GM21360 (cell line): ENCODE measurements around the gene ZSCAN31.

Source experiments
- ATAC-seq: cut with Tn5 transposase; IDR thresholded peaks from one replicate; pipeline ENCODE4 v1.9.1; 2021; ENCODE audit warnings: mild to moderate bottlenecking, moderate library complexity; ENCODE audit not compliant: unreplicated experiment

The ZSCAN31 gene

DNA sequence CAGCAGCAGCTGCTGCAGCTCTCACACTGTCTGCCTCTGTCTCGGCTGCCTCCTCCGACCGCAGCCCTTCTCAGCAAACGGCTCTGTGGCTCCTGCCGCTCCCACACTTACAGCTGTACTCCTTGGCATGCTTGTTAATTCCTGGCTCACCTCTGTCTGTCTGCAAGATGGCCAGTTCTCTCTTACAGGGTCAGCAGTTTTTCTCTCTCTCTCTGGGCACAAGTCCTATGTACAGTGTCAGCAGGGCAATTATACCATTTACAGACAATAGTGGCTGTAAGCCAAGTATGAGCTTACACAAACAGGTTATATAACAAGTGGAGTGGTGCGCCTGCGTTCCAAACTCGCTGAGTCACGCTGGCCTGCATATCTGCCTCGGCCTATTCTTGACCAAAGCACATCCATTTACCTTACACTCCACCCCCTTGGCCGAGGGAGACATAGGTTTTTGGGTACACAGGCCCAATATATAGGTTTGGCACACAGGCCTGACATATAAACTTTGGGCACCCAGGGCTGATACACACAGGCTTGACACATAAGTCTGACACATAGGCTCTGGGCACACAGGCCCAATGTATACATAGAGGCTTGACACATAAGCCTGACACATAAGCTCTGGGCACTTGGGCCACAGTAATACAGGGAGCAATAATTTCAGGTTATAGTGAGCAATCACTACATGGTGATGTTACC lies 18.2 kb upstream of the ZSCAN31 start:
- ATAC-seq, result no peak

DNA sequence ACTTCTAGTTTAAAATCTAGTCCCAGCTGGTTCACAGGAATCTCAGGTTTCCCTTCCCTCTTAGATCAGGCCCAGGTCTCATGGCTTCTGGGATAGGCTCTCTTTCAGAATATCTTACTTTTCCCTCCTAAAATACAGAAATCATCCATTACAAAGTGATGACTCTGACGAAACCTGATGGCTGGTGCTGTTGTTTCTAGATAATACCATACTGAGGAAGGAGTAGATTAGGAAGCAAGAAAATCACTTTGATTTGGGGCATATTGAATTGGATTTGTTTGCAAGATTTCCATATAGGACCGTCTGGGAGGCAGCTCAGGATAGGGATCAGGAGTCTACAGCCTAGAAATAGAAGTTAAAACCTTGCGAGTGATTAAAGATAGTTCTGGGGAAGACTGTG lies 17.4 kb upstream of the ZSCAN31 start:
- no peak for ATAC-seq

DNA sequence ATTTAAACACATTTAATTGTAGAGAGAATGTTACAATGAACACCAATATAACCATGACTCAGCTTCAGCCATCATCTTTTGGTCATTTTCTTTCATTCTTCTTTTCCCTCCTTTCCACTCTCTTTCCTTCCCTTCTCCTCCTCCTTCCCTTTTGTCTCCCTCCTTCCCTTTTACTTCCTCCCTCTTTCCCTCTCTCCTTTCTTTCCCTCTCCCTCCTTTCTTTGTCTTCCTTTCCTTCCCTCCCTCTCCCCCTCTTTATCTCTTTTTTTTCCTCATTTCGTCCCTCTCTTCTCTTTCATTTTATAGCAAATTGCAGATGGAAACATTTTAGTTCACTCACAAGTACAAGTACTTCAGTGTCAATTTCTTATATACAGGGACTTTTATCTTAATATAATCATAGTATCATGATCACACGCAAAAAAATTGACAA lies 15.6 kb upstream of the ZSCAN31 start:
- no peak for ATAC-seq

DNA sequence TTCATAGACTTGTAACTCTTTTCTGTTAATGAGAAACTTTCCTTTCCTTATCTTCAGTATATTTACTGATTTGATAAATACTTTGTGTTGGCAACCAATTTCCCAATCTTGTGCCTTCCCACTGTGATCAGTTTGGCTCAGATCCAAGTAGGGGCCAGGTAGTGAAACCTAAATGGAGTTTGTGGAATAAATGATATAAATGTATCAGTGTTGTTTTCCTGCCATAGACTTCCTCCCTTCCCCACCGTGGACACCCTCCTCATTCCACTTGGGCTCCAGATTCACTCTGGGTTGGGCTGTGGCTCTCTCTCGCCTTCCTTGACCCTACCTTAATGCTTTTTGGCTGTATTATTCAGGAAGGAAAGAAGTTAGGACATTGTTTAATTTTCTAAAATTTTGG lies 15.1 kb upstream of the ZSCAN31 start:
- ATAC-seq, result no peak

DNA sequence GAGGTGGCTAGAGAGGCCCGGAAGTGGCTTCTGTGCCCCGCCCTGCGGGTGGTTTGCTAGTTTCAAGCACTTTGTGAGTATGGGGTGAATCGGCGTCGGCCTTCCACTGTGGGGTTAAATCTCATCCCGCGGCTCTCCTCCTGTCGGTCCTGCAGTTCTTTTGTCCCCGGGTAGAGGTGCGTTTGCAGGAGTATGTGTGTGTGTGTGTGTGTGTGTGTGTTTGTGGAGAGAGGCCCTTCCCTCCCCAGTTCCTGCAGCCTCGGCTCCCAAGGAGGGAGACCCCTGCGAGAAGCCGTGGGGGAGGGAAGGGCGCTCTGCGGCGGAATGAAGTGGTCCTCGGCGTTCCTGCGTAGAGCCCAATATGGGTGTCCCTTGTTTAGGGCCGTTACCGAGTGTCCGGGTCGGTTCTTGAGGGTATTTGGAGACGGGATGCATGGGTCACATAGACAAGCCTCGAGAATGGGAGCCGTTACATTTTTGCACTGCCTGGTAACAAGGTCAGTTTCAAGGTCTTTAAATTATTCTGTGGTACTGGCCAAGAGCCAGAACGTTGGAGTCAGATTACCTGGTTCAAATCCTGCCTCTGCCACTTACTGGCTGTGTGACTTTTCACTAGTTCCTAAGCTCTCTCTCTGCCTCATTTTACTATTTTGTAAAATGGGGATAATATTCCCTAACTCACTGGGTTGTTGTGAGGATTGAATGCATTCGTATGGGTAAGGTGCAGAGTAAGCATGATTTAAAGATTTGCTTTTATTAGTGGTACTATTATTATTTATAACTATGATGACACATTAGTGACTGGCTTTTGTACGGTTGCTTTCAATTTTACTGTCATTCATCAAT lies 14.2 kb upstream of the ZSCAN31 start, which contains the start of gene ZKSCAN3:
TSS of gene ZKSCAN3 (plus strand) at position 56 of the 846 bp plus-strand sequence. CDS start 9,640 bp downstream, outside the sequence.
- peak; percentile 89 for ATAC-seq

DNA sequence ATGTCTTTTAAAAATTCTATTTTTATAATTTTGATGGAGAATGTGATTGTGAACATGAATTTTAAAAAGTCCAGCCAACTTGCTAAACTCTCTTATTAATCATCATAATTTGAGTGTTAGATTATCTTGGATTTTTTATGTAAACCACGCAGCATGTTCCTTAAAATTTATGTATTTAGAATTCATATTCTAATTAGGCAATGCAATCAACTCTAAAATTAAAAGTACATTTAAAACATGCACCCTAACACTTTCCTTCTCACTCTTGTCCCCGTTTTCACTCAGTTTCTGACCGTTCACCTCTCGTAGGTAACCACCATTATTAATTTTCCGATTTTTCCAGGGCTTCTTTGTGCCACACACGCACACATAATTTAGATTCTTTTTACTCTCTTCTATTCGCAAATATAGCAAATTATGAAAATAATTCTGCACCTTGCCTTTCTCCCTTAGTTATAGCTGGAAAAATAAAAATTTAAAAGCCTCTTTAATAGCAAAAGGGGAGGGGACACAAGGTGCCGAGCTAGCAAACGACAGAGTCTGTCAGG lies 13.5 kb upstream of the ZSCAN31 start:
- no peak for ATAC-seq

DNA sequence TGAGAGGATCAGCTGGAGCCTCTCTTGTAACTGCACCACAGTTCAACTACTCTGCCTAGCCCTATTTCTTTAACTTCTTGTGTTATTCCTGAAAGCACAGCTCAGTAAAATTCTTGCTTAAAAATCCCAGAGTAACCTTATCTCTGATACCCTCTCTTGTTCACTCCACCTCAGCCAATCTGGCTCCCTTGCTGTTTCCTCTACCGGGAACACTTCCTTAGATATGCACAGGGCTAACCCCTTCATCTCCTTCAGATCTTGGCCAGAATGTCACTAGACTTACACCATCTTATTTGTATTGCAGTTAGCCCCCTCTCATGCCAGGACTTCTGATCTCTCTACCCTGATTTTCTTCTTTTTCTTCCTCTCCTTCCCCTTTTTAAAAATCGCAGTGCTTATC lies 11.2 kb upstream of the ZSCAN31 start:
- no peak for ATAC-seq

DNA sequence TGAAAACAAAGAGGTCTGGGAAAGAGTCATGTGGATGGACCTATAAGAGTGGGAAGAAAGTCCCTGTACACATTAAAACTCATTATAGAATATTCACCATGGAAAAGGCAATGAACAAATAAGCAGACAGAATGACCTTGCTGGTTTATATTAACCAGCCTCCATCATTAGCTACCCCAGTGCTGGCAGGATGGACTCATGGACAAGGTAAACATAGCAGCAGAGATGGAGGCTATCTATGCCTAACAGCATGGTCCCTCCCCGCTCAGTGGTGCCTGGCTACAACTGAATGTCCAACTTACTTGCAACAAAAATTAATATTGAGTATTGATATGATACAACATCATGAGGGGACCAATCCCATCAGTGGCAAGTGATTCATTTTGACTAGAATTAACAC lies 9.3 kb upstream of the ZSCAN31 start:
- no peak for ATAC-seq

DNA sequence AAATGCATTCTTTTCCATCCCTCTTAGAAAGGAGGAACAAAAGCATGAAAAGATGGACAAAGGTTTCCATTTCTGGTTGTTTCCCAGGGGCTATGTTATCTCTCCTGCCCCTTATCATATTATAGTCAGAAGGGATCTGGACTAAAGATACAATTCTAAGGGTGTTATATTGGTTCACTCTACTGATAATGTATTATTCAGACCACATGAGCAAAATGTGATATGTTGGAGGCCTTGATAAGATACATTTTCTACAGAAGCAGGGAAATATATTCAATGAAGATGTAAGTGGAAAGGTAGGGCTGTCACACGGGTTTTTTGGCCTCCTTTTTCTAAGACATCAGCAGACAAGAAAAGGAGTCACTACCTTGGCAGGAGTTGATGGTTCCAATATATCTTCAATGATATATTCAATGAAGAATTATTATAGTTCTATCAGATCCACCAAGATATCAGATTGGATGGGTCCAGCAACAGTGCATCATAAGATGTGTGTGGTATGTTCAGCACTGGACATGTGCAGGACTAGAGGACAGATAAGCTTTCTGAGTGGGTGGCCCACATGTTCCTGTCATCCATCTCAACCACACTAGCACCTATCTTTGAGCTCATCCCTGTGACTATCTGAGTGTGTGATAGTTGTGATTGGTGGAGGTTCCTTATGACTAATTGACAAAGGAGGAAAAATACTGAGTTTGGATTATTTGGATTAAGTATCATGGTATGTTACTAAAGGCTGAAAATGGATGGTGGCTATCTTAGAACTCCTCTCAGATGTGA lies 8.1 kb upstream of the ZSCAN31 start:
- no peak for ATAC-seq

DNA sequence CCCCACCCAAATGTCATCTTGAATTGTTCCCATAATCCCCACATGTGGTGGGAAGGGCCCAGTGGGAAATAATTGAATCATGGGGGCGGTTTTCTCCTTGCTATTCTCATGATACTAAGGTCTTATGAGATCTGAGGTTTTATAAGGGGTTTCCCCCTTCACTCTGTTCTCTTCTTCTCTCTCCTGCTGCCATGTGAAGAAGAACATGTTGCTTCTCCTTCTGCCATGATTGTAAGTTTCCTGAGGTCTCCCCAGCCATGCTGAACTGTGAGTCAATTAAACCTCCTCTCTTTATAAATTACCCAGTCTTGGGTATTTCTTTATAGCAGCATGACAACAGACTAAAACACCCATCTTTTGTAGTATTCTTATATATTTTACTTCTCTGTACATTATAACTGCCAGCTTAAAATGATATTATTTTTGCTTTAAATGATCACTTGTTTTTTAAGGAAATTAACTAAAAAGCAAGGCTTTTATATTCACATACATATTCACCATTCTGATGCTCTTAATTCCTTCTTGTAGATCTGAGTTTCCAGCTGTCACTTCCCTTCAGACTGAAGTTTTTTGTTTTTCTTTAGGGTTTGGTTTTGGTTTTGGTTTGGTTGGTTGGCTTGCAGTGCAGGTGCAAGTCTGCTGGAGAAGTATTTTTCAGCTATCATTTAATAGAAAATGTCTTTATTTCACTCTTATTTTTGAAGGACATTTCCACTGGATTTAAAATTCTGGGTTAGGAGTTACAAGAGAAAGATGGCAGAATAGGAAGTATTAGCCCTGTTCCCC lies 4.6 kb upstream of the ZSCAN31 start:
- no peak for ATAC-seq

DNA sequence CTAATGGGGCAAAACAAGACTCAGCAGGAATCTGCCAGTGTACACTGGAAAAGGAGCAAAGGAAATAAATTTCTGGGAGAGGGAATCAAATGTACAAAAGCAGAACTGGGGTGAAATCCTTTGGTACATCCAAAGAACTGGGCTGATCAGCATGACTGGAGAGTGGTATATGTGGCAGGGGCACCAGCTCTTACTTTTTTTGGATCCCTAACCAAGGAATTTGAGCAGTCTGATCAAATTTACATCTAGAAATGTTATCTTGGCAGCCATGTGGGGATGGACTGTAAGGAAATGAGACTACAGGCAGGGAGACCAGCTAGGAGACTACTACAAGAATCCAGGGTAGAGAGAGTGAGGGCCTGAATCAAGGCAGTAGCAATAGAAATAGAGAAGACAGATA lies 1.2 kb upstream of the ZSCAN31 start:
- ATAC-seq, result no peak

DNA sequence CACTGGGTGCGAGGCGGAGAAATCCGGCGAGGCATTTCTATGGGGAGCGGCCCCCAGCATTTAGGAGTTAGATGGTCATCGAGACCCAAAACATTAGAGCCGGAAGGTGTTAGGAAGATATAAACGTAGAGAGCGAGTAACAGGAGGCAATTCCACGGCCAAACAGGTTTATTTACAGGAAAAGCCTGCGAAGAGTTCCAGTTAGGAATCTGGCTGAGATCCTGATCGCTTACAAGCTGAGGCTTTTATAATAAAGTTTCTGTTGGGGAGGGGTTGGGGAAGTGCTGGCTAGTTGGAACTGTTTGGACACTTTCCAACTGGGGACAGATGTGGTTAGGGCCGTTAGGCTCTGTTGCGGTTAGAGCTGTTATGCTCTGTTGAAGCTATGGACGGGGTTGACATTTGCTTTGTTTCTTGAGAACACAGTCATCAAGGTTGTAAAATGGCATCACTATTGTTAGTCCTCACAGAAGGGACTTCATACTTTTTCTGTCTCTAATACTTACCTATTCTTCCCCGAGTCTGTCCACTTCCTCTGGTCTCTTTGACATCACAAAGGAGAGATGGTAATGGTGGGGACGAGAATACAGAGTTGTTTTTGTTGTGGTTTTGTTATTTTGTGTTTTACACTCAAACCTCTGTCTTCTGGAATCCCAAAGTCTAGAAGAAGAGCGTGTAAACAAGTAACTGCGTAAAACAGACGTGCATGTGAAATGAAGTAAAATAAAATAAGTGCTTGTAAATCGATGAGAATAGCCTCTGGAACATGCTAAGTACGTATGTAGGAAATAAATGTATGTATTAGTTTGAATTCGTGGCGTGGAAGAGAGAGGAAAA lies 554 bp upstream of the ZSCAN31 start:
- ATAC-seq, result peak; percentile 41

DNA sequence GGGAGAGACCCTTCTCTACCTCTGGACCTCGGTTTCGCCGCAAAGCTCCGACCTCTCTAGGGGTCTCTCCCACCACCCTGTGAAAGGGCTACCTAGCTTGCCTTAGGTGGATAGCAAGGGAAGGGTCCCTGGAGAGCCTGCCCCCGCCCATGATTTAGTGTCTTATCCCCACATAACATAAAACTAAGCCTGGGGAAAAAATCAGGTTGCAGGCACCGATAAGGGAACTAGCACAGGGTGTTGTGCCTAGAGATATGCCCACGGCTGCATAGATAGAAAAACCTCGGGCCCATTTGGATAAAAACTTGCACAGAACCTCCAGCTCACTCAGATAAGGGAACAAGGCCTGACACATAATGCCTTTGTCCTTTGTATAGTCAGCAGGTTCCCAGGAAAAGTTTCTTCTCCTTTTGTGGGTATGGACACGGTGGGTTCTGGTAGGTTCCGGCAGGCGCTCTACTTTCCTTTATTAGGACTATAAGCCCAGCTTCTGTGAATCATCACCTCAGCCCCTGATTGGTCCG lies 846 bp downstream of the ZSCAN31 start:
- ATAC-seq, result no peak

DNA sequence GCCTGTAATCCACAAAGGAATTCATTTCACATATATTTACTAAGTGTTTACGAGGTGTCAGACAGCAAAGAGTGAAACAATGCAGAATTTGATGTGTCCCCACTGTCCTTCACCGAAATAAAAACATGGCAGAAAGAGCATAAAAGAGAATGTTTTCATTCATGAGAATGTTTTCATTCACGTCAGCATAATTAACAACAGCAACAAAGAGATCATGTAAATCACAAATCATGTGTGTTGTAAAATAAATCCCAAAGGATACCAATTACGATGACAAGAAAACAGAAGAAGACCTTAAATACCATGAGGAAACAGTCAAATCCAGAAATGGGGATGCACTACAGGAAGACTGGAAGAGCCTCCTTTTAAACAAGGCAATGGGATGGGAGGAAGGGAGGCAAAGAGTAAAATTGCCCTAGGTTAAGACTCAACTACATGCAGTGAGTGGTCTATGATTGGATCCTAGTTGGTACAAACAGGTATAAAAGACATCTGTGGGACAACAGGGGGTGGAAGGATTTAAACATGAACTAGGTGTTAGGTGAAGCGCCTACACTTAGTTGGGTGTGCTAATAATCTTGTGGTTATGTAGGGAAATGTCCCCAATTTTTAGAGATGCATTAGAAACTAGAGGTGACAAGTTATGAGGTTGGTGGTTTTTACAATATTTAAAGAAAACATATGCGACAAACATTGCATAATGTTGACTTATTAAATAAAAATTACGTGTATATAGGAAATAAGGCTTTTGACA lies 1.5 kb downstream of the ZSCAN31 start:
- ATAC-seq, result no peak

DNA sequence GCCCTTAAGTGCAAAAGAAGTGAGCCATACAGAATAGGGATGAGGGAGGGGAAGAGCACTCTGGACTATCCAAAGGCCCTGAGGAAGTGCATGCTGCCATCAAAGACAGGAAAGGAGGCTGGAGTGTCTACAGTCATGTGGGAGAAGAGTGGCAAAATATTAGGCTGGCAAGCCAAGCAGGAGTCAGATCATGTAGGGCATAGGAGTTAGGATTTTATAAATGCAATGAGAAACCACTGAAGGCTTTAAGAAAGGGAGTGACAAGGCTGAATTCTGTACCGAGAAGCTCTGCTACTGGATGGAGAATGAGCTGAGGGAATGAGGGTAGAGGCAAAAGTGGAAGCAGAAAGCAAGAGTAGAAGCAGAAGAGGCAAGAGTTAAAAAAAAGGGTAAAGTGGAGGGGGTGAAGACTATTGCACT lies 2.3 kb downstream of the ZSCAN31 start:
- ATAC-seq, result no peak

DNA sequence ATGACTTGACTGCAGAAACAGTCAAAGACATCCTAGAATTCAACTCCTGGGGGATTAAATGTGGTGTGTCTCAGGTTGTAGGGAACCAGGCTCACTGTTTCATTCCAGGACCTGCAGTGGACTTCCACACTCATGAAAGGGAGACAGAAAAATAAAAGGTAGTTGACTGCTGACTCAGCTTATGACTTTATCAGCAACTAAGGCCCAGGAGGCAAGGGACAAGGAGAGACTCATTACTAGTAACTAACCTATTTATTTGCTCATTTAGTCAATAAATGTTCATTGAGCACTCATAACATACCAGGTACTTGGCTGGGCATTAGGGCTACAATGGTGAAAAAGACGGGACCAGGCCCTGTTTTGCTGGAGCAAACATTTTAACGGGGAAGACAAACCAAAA lies 2.9 kb downstream of the ZSCAN31 start:
- no peak for ATAC-seq

DNA sequence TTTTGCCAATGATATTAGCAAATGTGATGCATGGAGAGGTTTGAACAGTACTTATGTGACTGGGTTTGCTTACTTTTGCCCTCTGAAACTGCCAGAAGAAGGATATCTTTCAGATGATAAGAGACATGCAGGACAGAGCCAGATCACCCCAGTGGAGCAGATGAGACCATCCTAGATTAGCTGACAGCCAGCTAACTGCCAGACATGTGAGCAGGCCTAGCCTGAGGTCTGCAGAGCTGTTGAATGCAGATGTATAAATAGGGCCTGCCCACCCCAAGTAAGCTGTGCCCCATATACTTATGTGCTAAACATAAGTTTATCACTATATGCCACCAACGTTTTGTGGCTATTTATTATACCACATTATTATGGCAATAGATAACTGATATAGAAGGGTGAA lies 5.9 kb downstream of the ZSCAN31 start:
- ATAC-seq, result no peak

DNA sequence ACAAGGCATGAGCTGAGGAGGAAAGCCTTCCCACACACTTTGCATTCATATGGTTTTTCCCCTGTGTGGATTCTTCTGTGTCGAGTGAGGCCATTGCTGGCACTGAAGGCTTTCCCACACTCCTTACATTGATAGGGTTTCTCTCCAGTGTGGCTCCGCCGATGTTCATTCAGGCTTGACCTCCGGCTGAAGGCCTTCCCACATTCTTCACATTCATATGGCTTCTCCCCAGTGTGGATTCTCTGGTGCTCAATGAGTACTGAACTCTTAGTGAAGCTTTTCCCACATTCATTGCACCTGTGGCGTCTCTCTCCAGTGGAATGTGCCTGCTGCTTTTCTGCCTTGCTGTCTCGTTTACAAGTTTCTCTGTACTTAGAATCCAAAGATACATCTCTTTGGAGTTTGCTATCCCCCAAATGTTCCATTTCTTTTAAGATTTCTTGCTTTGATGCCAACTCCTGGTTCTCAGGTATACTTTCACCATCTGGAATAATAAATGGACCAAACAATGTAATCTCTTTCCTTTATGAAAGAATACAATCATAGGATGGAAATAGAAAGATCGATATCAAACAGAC lies 9.5 kb downstream of the ZSCAN31 start:
- no peak for ATAC-seq
